ENCODE results near the gene ANKRD13B.

- no peak for TF ChIP-seq CTCF (IDR thresholded peaks at IDR 0.05)
- no peak for TF ChIP-seq ZFX (IDR thresholded peaks at IDR 0.05; ENCODE audit: borderline replicate concordance)
Observed at GRCh38 chr17:29620779-29621500, 28.0 kb downstream of the ANKRD13B start.
